ENCODE results near the gene CCNL2. TPM values are rescaled to one million over a fixed set of nuclear protein-coding genes. Genes with fewer than 3 reads are reported as not detected.

The CCNL2 gene
- total and polyA plus RNA-seq, 2 of the 13 experiments (the other 11 are each of a cell fraction or from before 2014, with no cell fraction given), result 105 to 340 TPM

- no peak for TF ChIP-seq SKIL (CRISPR knock-in tag; IDR thresholded peaks at IDR 0.05; ENCODE audit: borderline replicate concordance)
- TF ChIP-seq GTF2F1 (IDR thresholded peaks at IDR 0.05; ENCODE audit: low read length), result no peak
- TF ChIP-seq LCORL (IDR thresholded peaks at IDR 0.05), result no peak
- TF ChIP-seq LCORL (CRISPR knock-in tag; IDR thresholded peaks at IDR 0.05), result no peak
- no peak for TF ChIP-seq KDM2A (CRISPR knock-in tag; IDR thresholded peaks at IDR 0.05; ENCODE audit: borderline replicate concordance, low read depth)
- TF ChIP-seq ZNF33B (CRISPR knock-in tag; IDR thresholded peaks at IDR 0.05), result no peak
- TF ChIP-seq, protein P1, sequence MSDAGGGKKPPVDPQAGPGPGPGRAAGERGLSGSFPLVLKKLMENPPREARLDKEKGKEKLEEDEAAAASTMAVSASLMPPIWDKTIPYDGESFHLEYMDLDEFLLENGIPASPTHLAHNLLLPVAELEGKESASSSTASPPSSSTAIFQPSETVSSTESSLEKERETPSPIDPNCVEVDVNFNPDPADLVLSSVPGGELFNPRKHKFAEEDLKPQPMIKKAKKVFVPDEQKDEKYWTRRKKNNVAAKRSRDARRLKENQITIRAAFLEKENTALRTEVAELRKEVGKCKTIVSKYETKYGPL (CRISPR knock-in tag; IDR thresholded peaks at IDR 0.05), result no peak
- no peak for TF ChIP-seq ZNF775 (CRISPR knock-in tag; IDR thresholded peaks at IDR 0.05; ENCODE audit: borderline replicate concordance)
Observed at GRCh38 chr1:1356166-1356795, 42.9 kb downstream of the CCNL2 start (continued).

DNA sequence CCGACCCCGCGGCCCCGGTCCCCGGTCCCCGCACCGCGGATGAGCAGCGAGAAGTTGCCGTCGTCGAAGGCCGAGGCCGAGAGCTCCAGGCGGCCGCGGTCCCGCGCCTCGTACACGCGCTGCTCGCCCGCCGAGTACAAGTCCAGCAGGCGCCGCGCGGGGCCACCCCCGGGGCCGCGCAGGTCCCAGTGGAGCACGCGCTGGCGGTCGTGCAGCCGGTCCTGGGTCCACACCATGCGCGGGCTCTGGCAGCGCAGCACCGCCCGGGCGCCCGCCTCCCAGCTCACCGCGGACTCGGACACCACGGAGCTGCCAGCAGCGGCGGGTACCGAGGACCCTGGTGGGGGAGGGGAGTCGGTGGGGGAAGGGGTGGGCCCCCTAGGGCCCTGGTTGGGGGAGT lies 43.7 kb downstream of the CCNL2 start:
- ChIA-PET POLR2A (interaction anchor here (0.7 to 1.0 kb wide), 2 partner anchors 20 kb away, joined by 3 to 4 read pairs; no protein-coding TSS in a partner anchor), CTCF (ENCODE audit: low intra/inter-chr PET ratio, low total read pairs) (no interaction called here)
- Histone ChIP-seq H3K4me1 (ENCODE audit: insufficient read depth, low read length) (peaks cover 52% of the 10 kb centered on the region), H3K36me3 (replicated peaks in 1 of 2; ENCODE audit: control insufficient read depth in 1 of 2, insufficient read depth in 2 of 2, low read length in 2 of 2) (no peaks in the 10 kb centered on the region), H3K4me3 (replicated peaks in 1 of 3; ENCODE audit: insufficient read depth in 1 of 3, low read depth in 2 of 3, low read length in 3 of 3) (no peak overlapping the region; a peak in 1 of 6 replicates), H3K27ac (ENCODE audit: extremely low read length, insufficient read depth, low read length) (no peak overlapping the region), H3K27me3 (ENCODE audit: control insufficient read depth in 1 of 2, insufficient read depth in 2 of 2, low read length in 2 of 2) (no peaks in the 10 kb centered on the region), H3K4me2 (ENCODE audit: low read depth, low read length) (no peak overlapping the region), H2AFZ (ENCODE audit: low read length) (no peak overlapping the region), H3K9me3 (ENCODE audit: low read length) (no peaks in the 10 kb centered on the region), H3K9ac (ENCODE audit: insufficient read depth, low read depth, low read length) (no peak overlapping the region), H4K20me1 (ENCODE audit: insufficient read depth, low read length) (no peaks in the 10 kb centered on the region), H3K79me2 (ENCODE audit: insufficient read depth, low read length) (peaks cover 4% of the 10 kb centered on the region)
- intact Hi-C loops (cut with micrococcal nuclease; ENCODE audit: unreplicated experiment) (no loop called here), in situ Hi-C loops (cut with HindIII; ENCODE audit: extremely low pct_ligation_motif_present, low pct_unique_long_range_greater_than_20kb) (no loop called here)
- ATAC-seq, result no peak
- no peak for DNase-seq (ENCODE audit: low spot score)
- no peak for FAIRE-seq
- no TSS peak for BruUV-seq (replicated peaks)
- WGBS (ENCODE audit: low lambda C conversion rate), result 74% methylated on average over 35 of the region's 52 CpGs
- no peak for TF ChIP-seq ZNF670 (CRISPR knock-in tag; IDR thresholded peaks at IDR 0.05; ENCODE audit: borderline replicate concordance)
- TF ChIP-seq HOXA3 (CRISPR knock-in tag; IDR thresholded peaks at IDR 0.05), result 0 out of 2 replicates have a peak, but pooled peaks have one; percentile 28
- TF ChIP-seq MAX (IDR thresholded peaks at IDR 0.05), result peak; percentile 68
- peak; percentile 84 for TF ChIP-seq ZBTB14 (CRISPR knock-in tag; IDR thresholded peaks at IDR 0.05)
- peak; percentile 56 for TF ChIP-seq ZNF777 (CRISPR knock-in tag; IDR thresholded peaks at IDR 0.05)
- no peak for TF ChIP-seq MXD3 (CRISPR knock-in tag; IDR thresholded peaks at IDR 0.05)
- TF ChIP-seq ZC3H13 (CRISPR knock-in tag; IDR thresholded peaks at IDR 0.05), result no peak
- TF ChIP-seq STAT6 (CRISPR knock-in tag; IDR thresholded peaks at IDR 0.05; ENCODE audit: borderline replicate concordance), result no peak
